ENCODE measurements around the gene SLC13A1. TPM values are rescaled to one million over a fixed set of nuclear protein-coding genes. Genes with fewer than 3 reads are reported as not detected.

SLC13A1 gene
- total RNA-seq, 1 donor from 2014 or later = 0.48 TPM

GRCh38 chr7:123193235-123193634, 6.5 kb downstream of the SLC13A1 start:
- no peak for DNase-seq (ENCODE audit: low spot score)

- DNase-seq (ENCODE audit: low spot score) = no peak
Observed at GRCh38 chr7:123191132-123191531, 8.6 kb downstream of the SLC13A1 start.

GRCh38 chr7:123190109-123190831, 9.5 kb downstream of the SLC13A1 start:
- DNase-seq (ENCODE audit: low spot score) = no peak

- no peak for DNase-seq (ENCODE audit: low spot score)
Observed at GRCh38 chr7:123185756-123186155, 14.0 kb downstream of the SLC13A1 start.

GRCh38 chr7:123184271-123184670, 15.5 kb downstream of the SLC13A1 start:
- DNase-seq (ENCODE audit: low spot score) = no peak

- DNase-seq (ENCODE audit: low spot score) = no peak
Observed at GRCh38 chr7:123183431-123183830, 16.3 kb downstream of the SLC13A1 start.

- DNase-seq (ENCODE audit: low spot score) = no peak
Observed at GRCh38 chr7:123177442-123177841, 22.3 kb downstream of the SLC13A1 start.

- no peak for DNase-seq (ENCODE audit: low spot score)
Observed at GRCh38 chr7:123170333-123171246, 29.2 kb downstream of the SLC13A1 start.

- no peak for DNase-seq (ENCODE audit: low spot score)
Observed at GRCh38 chr7:123169065-123169464, 30.7 kb downstream of the SLC13A1 start.

GRCh38 chr7:123157606-123158005, 42.2 kb downstream of the SLC13A1 start:
- no peak for DNase-seq (ENCODE audit: low spot score)

- DNase-seq (ENCODE audit: low spot score) = no peak
Observed at GRCh38 chr7:123155571-123155970, 44.2 kb downstream of the SLC13A1 start.

- DNase-seq (ENCODE audit: low spot score) = peak; percentile 81
Observed at GRCh38 chr7:123154231-123154860, 45.4 kb downstream of the SLC13A1 start.

GRCh38 chr7:123151443-123151842, 48.3 kb downstream of the SLC13A1 start:
- no peak for DNase-seq (ENCODE audit: low spot score)

GRCh38 chr7:123148813-123149212, 51.0 kb downstream of the SLC13A1 start:
- no peak for DNase-seq (ENCODE audit: low spot score)

- DNase-seq (ENCODE audit: low spot score) = peak; percentile 8
Observed at GRCh38 chr7:123143252-123144006, 56.3 kb downstream of the SLC13A1 start.

- DNase-seq (ENCODE audit: low spot score) = no peak
Observed at GRCh38 chr7:123140561-123140960, 59.2 kb downstream of the SLC13A1 start.

- DNase-seq (ENCODE audit: low spot score) = no peak
Observed at GRCh38 chr7:123135960-123136359, 63.8 kb downstream of the SLC13A1 start.

GRCh38 chr7:123133924-123134323, 65.8 kb downstream of the SLC13A1 start:
- DNase-seq (ENCODE audit: low spot score) = no peak

GRCh38 chr7:123131961-123132360, 67.8 kb downstream of the SLC13A1 start:
- DNase-seq (ENCODE audit: low spot score) = no peak

- no peak for DNase-seq (ENCODE audit: low spot score)
Observed at GRCh38 chr7:123131556-123131955, 68.2 kb downstream of the SLC13A1 start.

- DNase-seq (ENCODE audit: low spot score) = no peak
Observed at GRCh38 chr7:123131140-123131539, 68.6 kb downstream of the SLC13A1 start.

- no peak for DNase-seq (ENCODE audit: low spot score)
Observed at GRCh38 chr7:123126691-123127090, 73.1 kb downstream of the SLC13A1 start.

Measured in umbilical cord (tissue), 2 donors.